ENCODE data around the gene ELN. TPM values are rescaled to one million over a fixed set of nuclear protein-coding genes. Genes with fewer than 3 reads are reported as not detected.
A peak's percentile ranks its signal among the peaks of the same experiment; 100 is the strongest.

ELN gene
- total RNA-seq, 1 donor from 2014 or later, result 395 TPM

- intact Hi-C loops (cut with DNase I), result loop anchor here (2.0 kb wide), 2 partner anchors 13 to 19 kb away; no protein-coding TSS in a partner anchor
- DNase-seq (ENCODE audit: low spot score in 2 of 2), result peak; percentile 81 to 94
- Histone ChIP-seq H3K27ac (peak overlapping the region; percentile 88 to 94), H3K4me1 (peaks cover 22 to 54% of the 10 kb centered on the region in 2 donors), H3K27me3 (no peaks in the 10 kb centered on the region), H3K4me3 (peak overlapping the region in 1 of 2 donors; percentile 7), H3K9me3 (no peaks in the 10 kb centered on the region), H3K36me3 (no peaks in the 10 kb centered on the region)
- TF ChIP-seq CTCF (IDR thresholded peaks at IDR 0.05), result no peak
Observed at GRCh38 chr7:74013539-74014272, 14.3 kb upstream of the ELN start.

GRCh38 chr7:74014931-74015330 is 13.0 kb upstream of the ELN start:
- Histone ChIP-seq H3K9me3 (no peaks in the 10 kb centered on the region), H3K36me3 (no peaks in the 10 kb centered on the region), H3K27me3 (no peaks in the 10 kb centered on the region), H3K4me3 (no peak overlapping the region), H3K27ac (peak overlapping the region; percentile 88 to 94), H3K4me1 (peaks cover 20 to 48% of the 10 kb centered on the region in 2 donors)
- DNase-seq (ENCODE audit: low spot score in 2 of 2), result no peak
- intact Hi-C loops (cut with DNase I), result loop anchor here (2.0 kb wide), 1 partner anchor 20 kb away; no protein-coding TSS in a partner anchor
- no peak for TF ChIP-seq CTCF (IDR thresholded peaks at IDR 0.05)

DNA sequence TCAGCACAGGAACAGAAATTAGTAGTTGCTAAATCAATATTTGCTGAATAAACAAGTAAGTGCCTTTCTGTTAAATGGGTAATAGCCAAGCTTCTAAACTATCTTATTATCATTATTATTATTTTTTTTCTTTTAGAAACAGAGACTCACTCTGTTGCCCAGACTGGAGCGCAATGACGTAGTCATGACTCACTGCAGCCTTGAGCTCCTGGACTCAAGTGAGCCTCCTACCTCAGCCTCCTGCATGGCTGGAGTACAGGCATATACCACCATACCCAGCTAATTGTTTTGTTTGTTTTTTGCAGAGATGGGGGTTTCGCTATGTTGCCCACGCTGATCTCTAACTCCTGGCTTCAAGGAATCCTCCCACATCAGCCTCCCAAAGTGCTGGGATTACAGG is 12.3 kb upstream of the ELN start:
- Histone ChIP-seq H3K4me1 (peaks cover 16 to 41% of the 10 kb centered on the region in 2 donors), H3K9me3 (no peaks in the 10 kb centered on the region), H3K27me3 (no peaks in the 10 kb centered on the region), H3K36me3 (no peaks in the 10 kb centered on the region), H3K4me3 (no peak overlapping the region), H3K27ac (peak overlapping the region; percentile 88 to 94)
- TF ChIP-seq CTCF (IDR thresholded peaks at IDR 0.05), result no peak
- intact Hi-C loops (cut with DNase I), result loop anchor here (2.0 kb wide), 1 partner anchor 21 kb away; no protein-coding TSS in a partner anchor
- no peak for DNase-seq (ENCODE audit: low spot score in 2 of 2)

DNA sequence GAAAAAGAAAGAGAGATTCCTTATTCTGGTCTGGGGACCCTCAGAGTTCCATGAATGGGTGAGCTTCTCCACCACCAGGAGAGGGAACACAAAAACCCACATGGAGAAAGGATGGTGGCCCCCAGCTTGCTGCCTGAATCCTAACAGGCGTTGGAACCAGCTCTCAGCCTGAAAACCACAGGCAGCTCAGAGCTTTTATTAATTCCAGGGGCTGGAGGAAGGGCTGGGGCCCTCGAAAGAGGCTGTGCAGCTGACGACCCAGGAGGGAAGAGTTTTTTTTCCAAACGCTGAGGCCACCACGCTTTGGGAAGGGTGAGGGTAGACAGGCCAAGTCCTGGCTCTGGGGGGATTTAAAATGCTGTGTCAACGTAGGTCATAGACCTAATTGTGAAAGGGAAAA is 10.8 kb upstream of the ELN start:
- H3K4me3 ChIP-seq, result no peak overlapping the region
- peaks cover 16 to 34% of the 10 kb centered on the region in 2 donors for H3K4me1 ChIP-seq
- peak overlapping the region; percentile 45 to 88 for H3K27ac ChIP-seq
- TF ChIP-seq CTCF (IDR thresholded peaks at IDR 0.05), result no peak
- no peak for DNase-seq (ENCODE audit: low spot score in 2 of 2)
- H3K27me3 ChIP-seq, result no peaks in the 10 kb centered on the region
- intact Hi-C loops (cut with DNase I), result no loop called here
- no peaks in the 10 kb centered on the region for H3K36me3 ChIP-seq
- no peaks in the 10 kb centered on the region for H3K9me3 ChIP-seq

DNA sequence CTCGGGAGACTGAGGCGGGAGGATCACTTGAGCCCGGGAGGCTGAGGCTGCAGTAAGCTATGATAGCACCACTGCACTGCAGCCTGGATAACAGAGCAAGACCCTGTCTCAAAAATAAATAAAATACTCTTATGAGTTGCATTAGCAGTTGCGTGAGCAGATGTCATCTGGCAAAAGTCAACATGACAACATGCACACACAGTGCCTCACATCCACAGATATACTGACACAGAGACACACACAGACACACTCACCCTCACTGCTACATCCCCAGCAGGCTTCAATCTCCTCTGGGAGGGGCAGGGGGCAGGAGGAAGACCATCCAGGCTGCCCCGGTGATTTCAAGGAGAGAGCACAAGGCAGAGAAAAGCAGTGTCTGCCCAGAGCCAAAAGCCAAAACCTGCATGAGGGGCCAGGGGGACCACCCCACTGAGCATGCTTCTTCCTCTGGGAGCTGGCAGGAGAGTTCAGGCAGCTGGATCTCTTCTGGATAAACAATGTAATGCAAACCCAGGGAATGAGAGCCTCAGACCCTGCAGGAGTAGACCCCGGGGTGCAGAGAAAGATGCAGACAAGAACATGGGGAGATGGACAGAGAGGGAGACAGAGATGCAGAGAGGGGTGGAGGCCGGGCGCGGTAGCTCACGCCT is 9.6 kb upstream of the ELN start:
- intact Hi-C loops (cut with DNase I), result no loop called here
- Histone ChIP-seq H3K27ac (peak overlapping the region; percentile 11 to 98), H3K27me3 (no peaks in the 10 kb centered on the region), H3K9me3 (no peaks in the 10 kb centered on the region), H3K4me3 (no peak overlapping the region), H3K36me3 (no peaks in the 10 kb centered on the region), H3K4me1 (peaks cover 16 to 32% of the 10 kb centered on the region in 2 donors)
- DNase-seq (ENCODE audit: low spot score in 2 of 2), result no peak
- no peak for TF ChIP-seq CTCF (IDR thresholded peaks at IDR 0.05)
